Calu3 (cell line): ENCODE data around the gene CCDC171. TPM values are rescaled to one million over a fixed set of nuclear protein-coding genes. Genes with fewer than 3 reads are reported as not detected.

Experiments
- BruUV-seq: library from RNA; stranded (reverse); fragments of 400-500 nt; replicated peaks from 2 replicates; lab custom pipeline; 2021; lab: Mats Ljungman, UMichigan
- CTCF ChIA-PET: fragments of 300-600 bp; sonication (Branson Sonifier 250); formaldehyde crosslinking; loops from one replicate; lab custom pipeline; 2022; ENCODE audit warnings: antibody characterized with exemption; lab: Charles Lee
- DNase-seq: peaks from one replicate; pipeline ENCODE4 v3.0.0; 2022
- H3K27ac Mint-ChIP-seq: one replicate; pipeline ENCODE4 v1.8.0; 2022; ENCODE audit warnings: mixed read lengths; ENCODE audit not compliant: unreplicated experiment
- H3K27me3 Mint-ChIP-seq: one replicate; pipeline ENCODE4 v1.8.0; 2022; ENCODE audit warnings: mixed read lengths; ENCODE audit not compliant: unreplicated experiment
- H3K36me3 Mint-ChIP-seq: one replicate; pipeline ENCODE4 v1.8.0; 2022; ENCODE audit warnings: mild to moderate bottlenecking, moderate library complexity, mixed read lengths; ENCODE audit not compliant: insufficient read depth, unreplicated experiment
- H3K4me1 Mint-ChIP-seq: one replicate; pipeline ENCODE4 v1.8.0; 2022; ENCODE audit warnings: mild to moderate bottlenecking, low read depth, mixed read lengths; ENCODE audit not compliant: unreplicated experiment
- H3K4me3 Mint-ChIP-seq: one replicate; pipeline ENCODE4 v1.8.0; 2022; ENCODE audit warnings: mild to moderate bottlenecking, low read depth, moderate library complexity, mixed read lengths; ENCODE audit not compliant: unreplicated experiment
- H3K9me3 Mint-ChIP-seq: one replicate; pipeline ENCODE4 v1.8.0; 2022; ENCODE audit warnings: low read depth, mixed read lengths; ENCODE audit not compliant: unreplicated experiment
- intact Hi-C: fragments of 100-400 bp; cut with micrococcal nuclease; formaldehyde crosslinking; loops from one replicate; pipeline ENCODE4 v1.10.0; 2022; ENCODE audit not compliant: unreplicated experiment
- total RNA-seq: library from RNA; stranded (reverse); gene quantifications from 2 replicates; pipeline ENCODE4 v1.2.3, GENCODE V29; 2022
- TF ChIP-seq, protein P1 (sequence below): fragments of 200-600 bp; IDR thresholded peaks from one replicate; pipeline ENCODE4 v1.8.0; 2022; ENCODE audit warnings: antibody characterized with exemption; ENCODE audit not compliant: unreplicated experiment

Gene CCDC171
- total RNA-seq, 1 experiment from 2014 or later = 2.1 TPM

DNA sequence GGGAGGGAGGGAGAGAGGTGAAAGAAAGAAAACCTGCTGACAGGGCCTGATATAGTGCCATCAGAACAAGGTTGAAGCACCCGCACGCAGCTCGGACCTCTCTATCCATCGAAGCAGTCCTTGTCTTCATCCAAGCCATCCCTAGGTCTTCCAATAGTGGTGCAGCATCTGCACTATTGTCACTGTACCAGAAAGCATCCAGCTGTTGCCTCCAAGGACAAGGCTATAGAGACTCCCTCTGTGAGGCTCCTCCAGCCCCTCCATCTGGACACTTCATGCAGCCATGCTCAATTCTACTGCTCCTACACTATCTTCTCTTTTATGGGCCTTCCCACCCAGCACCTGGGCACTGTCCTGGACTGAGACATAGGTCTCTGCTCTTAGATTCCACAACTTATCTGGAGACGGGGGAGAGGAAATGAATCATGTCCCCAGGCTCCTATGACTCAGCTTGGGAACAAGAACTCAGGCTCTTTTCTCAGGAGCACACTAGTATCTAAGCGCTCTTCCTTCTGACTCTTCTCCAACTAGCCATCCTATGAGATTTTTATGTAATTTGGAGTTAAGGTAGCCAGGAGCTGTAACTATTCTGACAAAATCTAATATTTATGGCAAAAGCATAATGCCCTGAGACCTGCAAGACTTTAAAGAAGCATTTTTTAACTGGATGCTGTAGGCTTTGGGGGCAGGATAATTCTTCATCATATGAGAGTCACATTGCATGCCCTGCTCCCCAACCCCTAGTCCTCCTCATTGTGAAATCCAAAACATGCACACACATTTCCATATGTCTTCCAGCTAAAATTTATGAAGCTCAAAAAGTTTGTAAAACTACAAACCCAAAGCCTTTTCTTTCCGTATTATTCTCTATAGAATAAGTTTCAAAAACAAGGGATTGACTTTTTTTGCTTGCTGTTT lies 446.8 kb downstream of the CCDC171 start:
- Mint-ChIP-seq H3K27me3 (no peaks in the 10 kb centered on the region), H3K4me1 (peaks cover 33% of the 10 kb centered on the region), H3K36me3 (no peaks in the 10 kb centered on the region), H3K27ac (no peak overlapping the region), H3K4me3 (no peak overlapping the region), H3K9me3 (peaks cover 3% of the 10 kb centered on the region)
- TF ChIP-seq, protein P1, sequence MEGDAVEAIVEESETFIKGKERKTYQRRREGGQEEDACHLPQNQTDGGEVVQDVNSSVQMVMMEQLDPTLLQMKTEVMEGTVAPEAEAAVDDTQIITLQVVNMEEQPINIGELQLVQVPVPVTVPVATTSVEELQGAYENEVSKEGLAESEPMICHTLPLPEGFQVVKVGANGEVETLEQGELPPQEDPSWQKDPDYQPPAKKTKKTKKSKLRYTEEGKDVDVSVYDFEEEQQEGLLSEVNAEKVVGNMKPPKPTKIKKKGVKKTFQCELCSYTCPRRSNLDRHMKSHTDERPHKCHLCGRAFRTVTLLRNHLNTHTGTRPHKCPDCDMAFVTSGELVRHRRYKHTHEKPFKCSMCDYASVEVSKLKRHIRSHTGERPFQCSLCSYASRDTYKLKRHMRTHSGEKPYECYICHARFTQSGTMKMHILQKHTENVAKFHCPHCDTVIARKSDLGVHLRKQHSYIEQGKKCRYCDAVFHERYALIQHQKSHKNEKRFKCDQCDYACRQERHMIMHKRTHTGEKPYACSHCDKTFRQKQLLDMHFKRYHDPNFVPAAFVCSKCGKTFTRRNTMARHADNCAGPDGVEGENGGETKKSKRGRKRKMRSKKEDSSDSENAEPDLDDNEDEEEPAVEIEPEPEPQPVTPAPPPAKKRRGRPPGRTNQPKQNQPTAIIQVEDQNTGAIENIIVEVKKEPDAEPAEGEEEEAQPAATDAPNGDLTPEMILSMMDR = no peak
- BruUV-seq = no TSS peak
- peak; percentile 2 for DNase-seq
- intact Hi-C loops = loop anchor here (2.0 kb wide), 1 partner anchor 21 kb away; no protein-coding TSS in a partner anchor
- CTCF ChIA-PET = no interaction called here

DNA sequence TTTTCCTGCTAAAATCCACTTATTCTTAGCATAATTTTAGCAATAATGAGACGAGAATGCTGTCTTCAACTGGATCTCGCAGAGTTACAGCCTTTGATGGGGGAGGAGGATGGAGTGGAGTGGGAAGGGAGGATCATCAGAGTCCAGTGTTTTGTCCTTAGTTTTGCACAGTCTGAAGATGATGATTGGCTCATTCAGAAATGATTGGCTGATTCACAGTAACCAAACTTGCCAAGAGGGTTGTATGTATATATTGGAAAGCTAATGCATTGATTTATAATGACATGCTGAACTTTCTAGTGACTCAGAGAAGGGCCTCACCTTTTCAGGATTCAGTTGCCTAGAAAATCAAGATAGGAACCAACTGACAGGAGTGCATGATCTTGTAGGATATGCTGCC lies 448.0 kb downstream of the CCDC171 start:
- peaks cover 33% of the 10 kb centered on the region for H3K4me1 Mint-ChIP-seq
- intact Hi-C loops = no loop called here
- no peaks in the 10 kb centered on the region for H3K27me3 Mint-ChIP-seq
- no peak overlapping the region for H3K27ac Mint-ChIP-seq
- no TSS peak for BruUV-seq
- no peak overlapping the region for H3K4me3 Mint-ChIP-seq
- CTCF ChIA-PET = no interaction called here
- peaks cover 3% of the 10 kb centered on the region for H3K9me3 Mint-ChIP-seq
- no peaks in the 10 kb centered on the region for H3K36me3 Mint-ChIP-seq
- DNase-seq = no peak
- TF ChIP-seq, protein P1 = no peak

DNA sequence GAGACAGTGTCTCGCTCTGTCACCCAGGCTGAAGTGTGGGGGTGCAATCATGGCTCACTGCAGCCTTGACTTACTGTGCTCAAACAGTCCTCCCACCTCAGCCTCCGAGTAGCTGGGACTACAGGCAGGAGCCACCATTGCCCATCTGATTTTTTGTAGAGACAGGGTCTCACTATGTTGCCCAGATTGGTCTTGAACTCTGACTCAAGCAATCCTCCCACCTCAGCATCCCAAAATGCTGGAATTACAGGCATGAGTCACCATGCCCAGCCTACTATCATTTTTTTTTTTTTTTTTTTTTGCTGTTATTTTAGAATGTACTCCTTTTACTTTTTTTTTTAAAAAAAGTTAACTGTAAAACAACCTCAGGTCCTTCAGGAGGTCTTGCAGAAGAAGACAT lies 449.0 kb downstream of the CCDC171 start:
- Mint-ChIP-seq H3K36me3 (no peaks in the 10 kb centered on the region), H3K4me3 (no peak overlapping the region), H3K27ac (no peak overlapping the region), H3K27me3 (no peaks in the 10 kb centered on the region), H3K4me1 (peaks cover 33% of the 10 kb centered on the region), H3K9me3 (peaks cover under 1% of the 10 kb centered on the region)
- intact Hi-C loops = no loop called here
- CTCF ChIA-PET = no interaction called here
- TF ChIP-seq, protein P1 = no peak
- no peak for DNase-seq
- no TSS peak for BruUV-seq

DNA sequence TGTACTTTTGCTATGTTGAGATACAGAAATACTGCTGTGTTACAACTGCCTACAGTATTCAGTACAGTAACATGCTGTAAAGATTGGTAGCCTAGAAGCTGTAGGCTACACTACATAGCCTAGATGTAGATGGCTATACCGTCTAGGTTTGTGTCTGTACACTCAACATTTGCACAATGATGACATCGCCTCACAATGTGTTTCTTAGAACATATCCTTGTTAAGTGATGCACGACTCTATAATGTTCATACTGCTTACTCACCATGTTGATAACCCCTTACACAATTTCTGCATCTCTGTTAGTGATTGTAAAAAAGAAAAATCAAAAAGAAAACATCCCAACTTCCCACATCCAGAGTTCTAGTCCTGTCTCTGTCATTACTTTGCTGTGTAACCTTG lies 450.0 kb downstream of the CCDC171 start:
- no peak overlapping the region for H3K4me3 Mint-ChIP-seq
- DNase-seq = no peak
- CTCF ChIA-PET = no interaction called here
- TF ChIP-seq, protein P1 = no peak
- no peak overlapping the region for H3K27ac Mint-ChIP-seq
- no peaks in the 10 kb centered on the region for H3K27me3 Mint-ChIP-seq
- intact Hi-C loops = no loop called here
- no peaks in the 10 kb centered on the region for H3K36me3 Mint-ChIP-seq
- peaks cover 33% of the 10 kb centered on the region for H3K4me1 Mint-ChIP-seq
- no TSS peak for BruUV-seq
- H3K9me3 Mint-ChIP-seq = no peaks in the 10 kb centered on the region
